Loucy (cell line): ENCODE data around the gene ZNF22.

Source experiments
- H2AFZ ChIP-seq: fragments of 200-600 bp; sonication (generic); 2 replicates; pipeline ENCODE4 v1.6.0; 2016; ENCODE audit warnings: antibody characterized with exemption, mild to moderate bottlenecking, low read length, moderate library complexity
- H3F3A ChIP-seq: fragments of 200-600 bp; 2 replicates; pipeline ENCODE4 v1.6.0; 2016; ENCODE audit warnings: antibody characterized with exemption, low read depth, mild to moderate bottlenecking
- H3K27me3 ChIP-seq: fragments of 200-600 bp; sonication (generic); 2 replicates; pipeline ENCODE4 v1.6.1; 2014; ENCODE audit warnings: low read length, mild to moderate bottlenecking; ENCODE audit not compliant: insufficient read depth, poor library complexity, severe bottlenecking
- H3K36me3 ChIP-seq: fragments of 200-600 bp; sonication (generic); 2 replicates; pipeline ENCODE4 v1.6.1; 2016; ENCODE audit warnings: low read length; ENCODE audit not compliant: insufficient read depth
- H3K4me1 ChIP-seq: fragments of 200-600 bp; sonication (generic); 2 replicates; pipeline ENCODE4 v1.5.1; 2014; ENCODE audit warnings: low read length, mild to moderate bottlenecking; ENCODE audit not compliant: insufficient read depth, poor library complexity, severe bottlenecking
- H3K4me2 ChIP-seq: fragments of 200-600 bp; sonication (generic); 2 replicates; pipeline ENCODE4 v1.6.0; 2014; ENCODE audit warnings: antibody characterized with exemption, low read length, low read depth, mild to moderate bottlenecking; ENCODE audit not compliant: poor library complexity, severe bottlenecking
- H3K4me3 ChIP-seq: fragments of 200-600 bp; sonication (generic); 2 replicates; pipeline ENCODE4 v1.5.1; 2014; ENCODE audit warnings: low read length, mild to moderate bottlenecking, mixed read lengths; ENCODE audit not compliant: poor library complexity, severe bottlenecking
- H3K79me2 ChIP-seq: fragments of 200-600 bp; sonication (generic); 2 replicates; pipeline ENCODE4 v1.6.1; 2014; ENCODE audit warnings: low read length; ENCODE audit not compliant: insufficient read depth
- H3K9ac ChIP-seq: fragments of 200-600 bp; sonication (generic); 2 replicates; pipeline ENCODE4 v1.6.0; 2014; ENCODE audit warnings: mild to moderate bottlenecking, low read depth, low read length, moderate library complexity; ENCODE audit not compliant: poor library complexity, severe bottlenecking
- H3K9me2 ChIP-seq: fragments of 200-600 bp; sonication (generic); replicated peaks from 2 replicates; pipeline ENCODE4 v1.6.1; 2016; ENCODE audit warnings: low read depth, low read length, mixed read lengths
- H3K9me3 ChIP-seq: fragments of 200-600 bp; sonication (generic); 2 replicates; pipeline ENCODE4 v1.6.1; 2014; ENCODE audit warnings: mild to moderate bottlenecking, antibody characterized with exemption, low read length, low read depth; ENCODE audit not compliant: insufficient read depth
- H4K20me1 ChIP-seq: fragments of 200-600 bp; sonication (generic); 2 replicates; pipeline ENCODE4 v1.6.0; 2014; ENCODE audit warnings: antibody characterized with exemption, low read length, mild to moderate bottlenecking; ENCODE audit not compliant: insufficient read depth, poor library complexity, severe bottlenecking
- CTCF ChIP-seq: fragments of 200-600 bp; sonication (generic); conservative IDR thresholded peaks from 2 replicates; pipeline ENCODE4 v1.5.1; 2014; ENCODE audit warnings: mild to moderate bottlenecking, antibody characterized with exemption, low read length
- EZH2phosphoT487 ChIP-seq: fragments of 200-600 bp; IDR thresholded peaks from 2 replicates; pipeline ENCODE4 v1.6.1; 2018; ENCODE audit warnings: antibody characterized with exemption, mild to moderate bottlenecking, moderate library complexity, borderline replicate concordance

ZNF22 gene

DNA sequence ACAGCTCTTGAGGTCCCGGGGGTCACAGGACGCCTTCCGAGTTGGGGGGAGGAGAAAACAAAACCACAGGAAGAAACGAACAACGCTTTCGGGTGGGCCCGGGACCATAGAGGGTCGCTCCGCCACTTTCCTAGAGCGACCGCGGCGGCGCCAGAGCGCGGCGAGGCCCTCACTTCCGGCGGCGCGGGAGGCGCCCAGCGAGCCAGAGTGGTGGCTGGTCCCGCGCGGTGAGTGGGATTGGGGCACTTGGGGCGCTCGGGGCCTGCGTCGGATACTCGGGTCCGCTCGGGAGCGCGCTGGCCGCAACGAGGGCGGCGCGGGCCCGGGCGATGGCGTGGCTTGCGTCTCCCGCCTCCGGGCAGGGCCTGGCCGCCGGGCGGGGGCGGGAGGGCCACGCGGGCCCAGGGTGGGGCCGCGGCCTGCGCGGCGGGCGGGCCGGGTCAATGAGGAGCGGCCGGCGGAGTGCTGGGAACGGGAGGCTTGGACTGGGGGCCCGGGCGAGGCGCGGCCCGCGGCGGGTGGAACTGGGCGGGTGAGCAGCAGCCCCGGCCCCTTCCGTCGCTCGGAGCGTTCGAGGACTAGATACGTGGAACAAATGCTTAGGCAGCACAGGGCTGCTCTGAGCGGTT, at the start of gene ZNF22:
Gene ZNF22, plus strand, starts transcription at position 172 of the 629 bp plus-strand sequence. CDS start 2,446 bp downstream, outside the sequence.
- H3K4me3 ChIP-seq, result peak within 1 kb of the TSS; percentile 81
- no peaks in the 10 kb centered on the region for H3K27me3 ChIP-seq
- peak within 1 kb of the TSS; percentile 92 for H3K9ac ChIP-seq
- no peak within 1 kb of the TSS for H2AFZ ChIP-seq
- peaks cover 30% of the 10 kb centered on the region for H3K9me3 ChIP-seq
- TF ChIP-seq CTCF (no peak), EZH2phosphoT487 (no peak)
- H3K36me3 ChIP-seq, result peaks cover 32% of the 10 kb centered on the region
- H3K79me2 ChIP-seq, result peaks cover 77% of the 10 kb centered on the region
- H3K4me2 ChIP-seq, result peak within 1 kb of the TSS; percentile 97
- peaks cover 20% of the 10 kb centered on the region for H3F3A ChIP-seq
- H3K9me2 ChIP-seq, result no peaks in the 10 kb centered on the region
- H4K20me1 ChIP-seq, result peaks cover 33% of the 10 kb centered on the region
- H3K4me1 ChIP-seq, result peaks cover 70% of the 10 kb centered on the region

DNA sequence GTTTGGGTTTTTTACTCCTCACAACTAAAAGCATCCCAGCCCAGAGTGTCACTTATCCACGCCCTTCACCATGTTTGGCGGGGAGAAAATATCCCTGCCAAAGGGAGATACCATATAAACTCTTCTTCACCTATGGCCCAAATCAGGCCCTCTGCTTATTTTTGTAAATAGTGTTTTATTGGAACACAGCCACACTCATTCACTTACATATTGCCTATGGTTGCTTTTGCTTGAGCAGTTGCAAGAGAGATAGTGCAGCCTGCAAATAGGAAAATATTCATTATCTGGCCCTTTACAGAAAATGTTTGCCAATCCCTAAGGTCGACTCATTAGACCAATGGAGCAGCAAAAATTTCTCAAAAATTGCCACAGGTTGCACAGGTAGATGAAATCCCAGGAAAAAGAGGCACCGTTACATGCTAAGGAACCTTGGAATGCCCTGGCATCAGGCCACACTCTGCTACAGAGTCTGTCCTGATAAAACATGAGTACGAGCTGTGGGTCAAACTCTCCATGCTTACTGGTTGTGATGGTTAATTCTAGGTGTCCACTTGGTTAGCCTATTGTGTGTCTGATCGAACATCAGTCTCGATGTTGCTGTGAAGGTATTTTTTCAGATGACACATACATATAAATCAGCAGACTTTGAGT, 49.0 kb upstream of the ZNF22 start:
- Histone ChIP-seq H2AFZ (no peak overlapping the region), H3K79me2 (no peaks in the 10 kb centered on the region), H3K4me2 (no peak overlapping the region), H3K4me3 (no peak overlapping the region), H3K4me1 (no peaks in the 10 kb centered on the region), H4K20me1 (no peaks in the 10 kb centered on the region), H3K9me2 (no peaks in the 10 kb centered on the region), H3F3A (no peaks in the 10 kb centered on the region), H3K9me3 (no peaks in the 10 kb centered on the region), H3K9ac (no peak overlapping the region), H3K36me3 (no peaks in the 10 kb centered on the region), H3K27me3 (no peaks in the 10 kb centered on the region)
- no peak for TF ChIP-seq CTCF
- no peak for TF ChIP-seq EZH2phosphoT487

- Histone ChIP-seq H3K79me2 (no peaks in the 10 kb centered on the region), H2AFZ (no peak overlapping the region), H3K9ac (no peak overlapping the region), H3K27me3 (no peaks in the 10 kb centered on the region), H3K4me2 (no peak overlapping the region), H3K9me3 (no peaks in the 10 kb centered on the region), H3K36me3 (no peaks in the 10 kb centered on the region), H3K9me2 (no peaks in the 10 kb centered on the region), H3K4me1 (peaks cover 4% of the 10 kb centered on the region), H3K4me3 (no peak overlapping the region), H3F3A (no peaks in the 10 kb centered on the region), H4K20me1 (no peaks in the 10 kb centered on the region)
- TF ChIP-seq EZH2phosphoT487, result no peak
- no peak for TF ChIP-seq CTCF
These were observed 47.9 kb upstream of the ZNF22 start for GRCh38 chr10:44952779-44953231.
